Measurements from ENCODE around the gene CCDC192. TPM values are rescaled to one million over a fixed set of nuclear protein-coding genes. Genes with fewer than 3 reads are reported as not detected.
"Not testable (repeated sequence)": the region's sequence is repeated elsewhere in the genome, so short reads cannot be mapped to it uniquely, and the experiment has no call there.

The CCDC192 gene
- total RNA-seq, 2 donors from 2014 or later, result not detected

DNA sequence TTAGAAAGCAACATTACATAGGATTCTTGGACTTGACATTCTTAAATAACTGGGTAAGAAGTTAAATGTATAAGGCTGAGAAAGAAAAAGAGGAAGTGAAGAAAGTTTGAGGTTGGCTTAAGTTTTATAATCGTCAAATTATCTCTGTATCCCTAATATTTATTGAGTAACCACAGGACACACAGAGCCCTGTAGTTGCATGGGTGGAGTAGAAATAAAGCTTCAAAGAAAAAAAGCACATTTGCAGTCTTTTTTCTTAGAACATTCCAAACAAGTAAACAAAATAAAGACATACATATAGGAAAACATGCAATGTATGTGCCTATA, 137.0 kb downstream of the CCDC192 start:
- ATAC-seq (no peak), DNase-seq (ENCODE audit: low spot score in 2 of 2) (no peak)
- Mint-ChIP-seq H3K9me3 (no peaks in the 10 kb centered on the region), H3K36me3 (no peaks in the 10 kb centered on the region), H3K27ac (no peak overlapping the region)

DNA sequence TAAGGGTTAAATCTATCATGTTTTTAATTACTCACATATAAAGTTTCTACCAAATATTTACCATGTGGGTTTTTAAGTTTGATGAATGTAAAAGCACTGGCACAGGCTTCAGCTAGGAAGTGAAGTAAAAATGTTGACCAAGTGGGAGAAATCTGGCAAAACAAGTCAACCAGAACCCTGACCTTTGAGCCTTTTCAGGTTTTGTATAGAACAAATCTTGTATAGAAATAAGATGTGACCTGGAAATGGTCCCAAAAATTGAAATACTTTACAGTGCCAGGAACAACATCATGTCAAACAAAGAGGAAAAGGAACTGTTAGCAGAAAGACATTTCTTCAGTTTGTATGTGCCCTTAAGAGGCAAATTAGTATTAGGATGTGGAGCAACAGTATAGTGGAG, 137.6 kb downstream of the CCDC192 start:
- Mint-ChIP-seq H3K36me3 (no peaks in the 10 kb centered on the region), H3K27ac (no peak overlapping the region), H3K9me3 (no peaks in the 10 kb centered on the region)
- DNase-seq (ENCODE audit: low spot score in 2 of 2), result no peak
- no peak for ATAC-seq

DNA sequence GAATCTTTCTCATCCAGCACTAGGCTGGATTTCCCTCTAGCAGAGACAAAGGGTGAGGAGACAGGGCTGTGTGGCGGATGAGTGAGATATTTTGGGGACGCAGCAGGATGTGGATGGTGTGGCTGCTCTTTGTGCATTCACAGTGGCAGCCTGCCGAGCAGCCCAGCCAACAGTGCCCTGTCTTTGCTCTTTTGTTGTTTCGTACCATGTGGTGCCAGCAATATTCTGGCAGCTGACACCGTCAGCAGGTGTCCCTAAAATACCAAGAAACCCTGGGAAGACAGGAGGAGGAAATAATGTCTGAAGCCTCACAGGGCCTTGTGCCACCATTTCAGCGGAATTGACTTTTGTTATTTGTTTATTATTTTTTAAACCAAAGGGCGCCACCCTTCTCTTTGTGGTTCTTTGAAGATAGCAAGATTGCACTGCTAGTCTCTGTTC, 141.4 kb downstream of the CCDC192 start:
- Mint-ChIP-seq H3K9me3 (no peaks in the 10 kb centered on the region), H3K36me3 (no peaks in the 10 kb centered on the region), H3K27ac (no peak overlapping the region)
- ATAC-seq (no peak), DNase-seq (ENCODE audit: low spot score in 2 of 2) (no peak)

DNA sequence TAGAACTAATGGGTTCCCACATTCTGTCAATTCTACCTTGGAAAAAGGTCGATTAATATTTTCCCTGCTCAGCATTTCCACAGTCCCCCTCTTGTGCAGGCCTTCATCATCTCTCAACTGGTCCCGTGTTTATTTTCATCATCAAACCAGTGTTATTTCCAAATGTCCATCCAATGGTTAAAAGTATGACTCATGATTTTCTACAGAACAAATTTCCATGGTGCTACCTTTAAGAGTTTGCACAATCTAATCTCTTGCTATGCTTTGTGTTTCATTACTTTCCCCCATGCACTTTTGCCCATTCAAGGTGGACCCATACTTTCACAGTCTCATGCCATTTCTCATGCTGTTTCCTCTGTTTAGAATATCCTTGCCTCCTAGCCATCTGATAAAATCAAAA, 143.7 kb downstream of the CCDC192 start:
- Mint-ChIP-seq H3K9me3 (no peaks in the 10 kb centered on the region), H3K27ac (no peak overlapping the region), H3K36me3 (no peaks in the 10 kb centered on the region)
- DNase-seq (ENCODE audit: low spot score in 2 of 2) (no peak), ATAC-seq (no peak)

DNA sequence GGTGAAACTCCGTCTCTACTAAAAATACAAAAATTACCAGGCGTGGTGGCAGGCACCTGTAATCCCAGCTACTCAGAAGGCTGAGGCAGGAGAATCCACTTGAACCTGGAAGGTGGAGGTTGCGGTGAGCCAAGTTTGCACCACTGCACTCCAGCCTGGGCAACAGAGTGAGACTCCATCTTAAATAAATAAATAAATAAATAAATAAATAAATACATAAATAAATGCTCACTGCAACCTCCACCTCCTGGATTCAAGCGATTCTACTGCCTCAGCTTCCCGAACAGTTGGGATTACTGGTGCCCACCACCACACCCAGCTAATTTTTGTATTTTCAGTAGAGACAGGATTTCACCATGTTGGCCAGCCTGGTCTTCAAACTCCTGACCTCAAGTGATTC, 144.4 kb downstream of the CCDC192 start:
- not testable (repeated sequence) for DNase-seq (ENCODE audit: low spot score in 2 of 2); H3K36me3 Mint-ChIP-seq; ATAC-seq; H3K27ac Mint-ChIP-seq; H3K9me3 Mint-ChIP-seq

DNA sequence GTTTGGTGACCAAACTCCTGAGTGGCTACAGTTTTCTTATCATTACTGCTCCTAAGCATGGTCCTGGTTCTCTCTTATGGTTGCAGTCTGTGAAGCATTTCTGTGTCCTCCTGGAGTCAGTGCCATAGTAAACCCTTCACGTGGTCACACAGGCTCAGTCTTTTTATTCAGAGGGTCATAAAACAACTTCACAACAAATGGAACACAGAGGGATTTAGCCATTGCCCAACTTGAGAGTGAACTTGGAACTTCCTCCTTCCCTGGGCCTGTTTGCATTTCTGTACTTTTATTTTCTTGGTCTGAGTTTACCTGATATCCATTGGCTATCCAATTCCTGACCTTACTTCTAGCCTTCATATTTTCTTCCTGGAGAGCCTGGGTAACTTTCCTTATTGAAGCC, 144.9 kb downstream of the CCDC192 start:
- H3K36me3 Mint-ChIP-seq, result no peaks in the 10 kb centered on the region
- ATAC-seq (no peak), DNase-seq (ENCODE audit: low spot score in 2 of 2) (no peak)

DNA sequence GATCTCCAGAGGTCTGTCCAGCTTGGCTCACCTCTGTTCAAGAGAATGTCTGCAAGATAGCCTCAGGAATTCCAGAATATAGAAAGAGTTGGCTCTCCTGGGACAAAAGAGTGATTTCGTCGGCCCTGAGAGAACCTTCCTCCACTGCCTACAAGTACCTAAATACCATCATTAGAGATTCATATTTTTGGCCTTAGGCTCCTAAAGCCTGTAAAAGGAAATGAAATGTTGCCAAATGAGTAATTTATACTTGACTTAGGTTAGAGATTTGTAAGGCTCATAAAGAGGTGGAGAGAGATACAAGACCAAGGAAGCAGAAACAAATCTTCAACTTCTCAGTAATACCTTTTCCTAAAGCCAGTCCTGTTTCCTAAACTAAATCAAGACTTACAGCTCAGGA, 146.2 kb downstream of the CCDC192 start:
- Mint-ChIP-seq H3K9me3 (no peaks in the 10 kb centered on the region), H3K36me3 (no peaks in the 10 kb centered on the region), H3K27ac (no peak overlapping the region)
- ATAC-seq (no peak), DNase-seq (ENCODE audit: low spot score in 2 of 2) (no peak)

More for the DNA sequence above, 144.9 kb downstream of the CCDC192 start:
- no peak overlapping the region for H3K27ac Mint-ChIP-seq
- no peaks in the 10 kb centered on the region for H3K9me3 Mint-ChIP-seq

DNA sequence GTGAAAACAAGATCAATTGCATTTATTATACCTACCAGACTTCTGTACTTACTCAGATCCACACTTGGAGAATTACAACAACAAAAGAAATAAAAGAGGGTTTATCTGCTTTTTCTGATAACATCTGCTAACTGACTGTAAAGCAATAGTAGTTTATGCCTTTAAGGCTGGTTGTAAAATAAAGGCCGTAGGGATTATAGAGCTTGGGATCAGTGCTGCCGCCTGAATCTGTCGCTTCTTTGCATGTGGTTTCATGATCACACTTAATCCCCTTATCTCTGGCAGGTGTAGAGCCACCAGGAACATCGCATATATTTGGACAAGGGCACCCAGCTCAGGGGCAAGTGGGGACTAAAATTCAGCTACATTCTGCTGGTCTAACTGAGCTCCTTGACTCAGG, 146.7 kb downstream of the CCDC192 start:
- no peak for DNase-seq (ENCODE audit: low spot score in 2 of 2)
- no peak for ATAC-seq
- Mint-ChIP-seq H3K9me3 (no peaks in the 10 kb centered on the region), H3K27ac (no peak overlapping the region), H3K36me3 (no peaks in the 10 kb centered on the region)

DNA sequence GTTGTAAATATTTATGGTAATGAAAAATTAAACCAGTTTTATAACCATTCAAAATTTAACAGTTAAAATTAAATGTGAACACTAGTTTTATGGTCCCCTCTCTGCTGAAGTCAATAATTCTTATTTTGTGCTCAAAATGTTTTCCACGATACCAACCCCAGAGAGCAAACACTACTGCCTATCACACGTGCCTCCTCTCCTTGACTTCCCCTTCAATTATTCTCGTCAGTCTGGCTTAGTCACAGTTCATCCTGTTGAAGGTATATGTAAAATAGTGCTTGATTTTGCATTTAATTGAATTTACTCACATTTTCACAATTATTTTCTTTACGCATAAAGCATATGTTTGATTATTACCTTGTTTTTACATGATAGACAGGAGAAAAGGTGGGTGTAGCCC, 148.8 kb downstream of the CCDC192 start:
- ATAC-seq (no peak), DNase-seq (ENCODE audit: low spot score in 2 of 2) (no peak)
- Mint-ChIP-seq H3K9me3 (peaks cover 0 to 3% of the 10 kb centered on the region in 2 donors), H3K36me3 (no peaks in the 10 kb centered on the region), H3K27ac (no peak overlapping the region)

DNA sequence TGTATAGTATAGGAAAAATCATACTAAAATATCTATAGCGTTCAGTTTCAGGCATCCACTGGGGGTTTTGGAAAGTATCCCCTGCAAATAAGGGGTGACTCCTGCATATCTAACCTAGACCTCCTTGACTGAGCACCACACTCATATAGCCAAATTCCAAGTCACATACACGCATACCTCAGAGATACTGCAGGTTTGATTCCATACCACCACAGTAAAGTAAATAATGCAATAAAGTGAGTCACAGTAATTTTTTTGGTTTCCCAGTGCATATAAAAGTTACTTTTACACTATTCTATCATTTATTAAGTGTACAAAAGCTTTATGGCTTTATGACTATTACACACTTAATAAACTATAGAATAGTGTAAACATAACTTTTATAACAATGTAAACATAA, 151.3 kb downstream of the CCDC192 start:
- no peaks in the 10 kb centered on the region for H3K36me3 Mint-ChIP-seq
- DNase-seq (ENCODE audit: low spot score in 2 of 2), result no peak
- H3K27ac Mint-ChIP-seq, result no peak overlapping the region
- peaks cover 0 to 3% of the 10 kb centered on the region in 2 donors for H3K9me3 Mint-ChIP-seq
- ATAC-seq, result no peak

DNA sequence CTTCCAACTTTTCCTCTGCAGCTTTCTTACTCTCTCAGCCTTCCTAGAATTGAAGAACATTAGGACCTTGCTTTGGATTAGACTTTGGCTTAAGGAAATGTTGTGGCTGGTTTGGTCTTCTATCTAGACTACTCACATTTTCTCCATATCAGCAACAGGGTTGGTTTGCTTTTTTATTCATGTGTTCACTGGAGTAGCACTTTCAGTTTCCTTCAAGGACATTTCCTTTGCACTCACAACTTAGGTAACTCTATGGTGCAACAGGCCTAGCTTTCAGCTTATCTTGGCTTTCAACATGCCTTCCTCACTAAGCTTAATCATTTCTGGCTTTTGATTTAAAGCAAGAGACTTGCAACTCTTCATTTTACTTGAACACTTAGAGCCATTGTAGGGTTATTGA, 153.1 kb downstream of the CCDC192 start:
- Mint-ChIP-seq H3K36me3 (no peaks in the 10 kb centered on the region), H3K27ac (no peak overlapping the region), H3K9me3 (peaks cover 0 to 3% of the 10 kb centered on the region in 2 donors)
- peak in 1 of 2 donors; percentile 75 for ATAC-seq
- DNase-seq (ENCODE audit: low spot score in 2 of 2), result no peak

DNA sequence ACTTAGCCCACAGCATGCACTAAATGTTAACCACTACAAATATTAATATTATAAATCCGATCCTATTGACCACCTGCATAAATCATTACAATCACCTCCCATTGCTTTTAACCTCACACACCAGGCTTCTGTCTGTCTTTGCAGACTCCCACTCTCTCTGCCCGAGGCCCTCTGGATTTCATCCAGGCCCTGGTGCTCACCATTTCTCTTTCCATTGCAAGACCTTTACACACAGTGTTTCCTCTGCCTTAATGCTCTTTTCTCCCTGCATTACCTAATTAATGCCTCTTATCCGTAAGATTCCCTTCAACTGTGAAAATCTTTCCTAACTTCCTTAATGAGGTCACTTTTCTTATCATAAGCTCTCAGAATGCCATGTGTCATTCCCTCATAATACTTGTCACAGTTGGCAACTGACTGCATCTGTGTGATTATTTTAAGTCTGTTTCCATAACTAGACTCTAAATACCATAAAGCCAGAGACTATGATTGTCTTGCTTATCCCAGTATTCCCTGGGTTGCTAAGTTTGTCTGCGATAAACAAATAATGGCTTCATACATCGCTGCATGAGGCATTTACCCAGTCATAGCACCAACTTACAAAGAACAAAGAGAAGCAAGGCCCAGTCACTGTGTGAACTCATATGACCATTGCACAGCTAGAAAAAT, 155.1 kb downstream of the CCDC192 start:
- DNase-seq (ENCODE audit: low spot score in 2 of 2) (no peak), ATAC-seq (no peak)
- no peak overlapping the region for H3K27ac Mint-ChIP-seq
- peaks cover 0 to 3% of the 10 kb centered on the region in 2 donors for H3K9me3 Mint-ChIP-seq
- H3K36me3 Mint-ChIP-seq, result no peaks in the 10 kb centered on the region

DNA sequence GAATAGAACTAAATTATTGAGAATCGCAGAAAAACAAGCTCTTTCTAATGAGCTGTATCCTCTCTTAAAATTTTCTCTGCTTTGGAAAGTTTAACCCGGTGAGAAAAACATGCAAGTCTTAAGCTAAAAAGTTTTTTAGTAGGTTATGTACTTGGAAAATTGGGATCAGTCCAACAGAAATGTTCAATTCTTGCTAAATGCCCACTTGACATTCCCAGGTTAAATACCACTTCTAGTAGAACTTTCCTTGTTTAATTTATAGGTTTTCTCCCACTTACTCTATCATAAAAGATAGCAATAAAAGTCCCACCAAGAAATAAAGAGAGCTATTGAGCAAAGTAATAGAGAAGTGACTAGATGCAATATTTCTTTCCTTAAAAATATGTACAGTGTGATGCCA, 157.1 kb downstream of the CCDC192 start:
- H3K27ac Mint-ChIP-seq, result no peak overlapping the region
- H3K36me3 Mint-ChIP-seq, result no peaks in the 10 kb centered on the region
- H3K9me3 Mint-ChIP-seq, result peaks cover 0 to 2% of the 10 kb centered on the region in 2 donors
- ATAC-seq (no peak), DNase-seq (ENCODE audit: low spot score in 2 of 2) (no peak)

DNA sequence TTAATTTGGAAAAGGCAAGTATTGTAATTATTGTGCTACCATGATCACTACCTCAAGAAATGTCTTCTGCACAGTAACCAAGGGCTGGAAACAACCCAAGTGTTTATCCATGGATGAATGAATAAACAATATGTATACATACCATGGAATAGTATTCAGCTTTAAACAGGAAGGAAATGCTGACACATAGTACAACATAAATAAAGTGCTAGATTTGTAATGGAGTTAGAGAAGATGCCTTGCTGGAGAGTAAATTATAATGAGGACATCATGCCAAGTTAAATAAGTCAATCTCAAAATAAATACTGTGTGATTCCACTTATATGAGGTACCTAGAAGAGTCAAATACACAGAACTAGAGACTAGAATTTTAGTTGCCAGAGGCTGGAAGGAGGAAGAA, 160.0 kb downstream of the CCDC192 start:
- DNase-seq (ENCODE audit: low spot score in 2 of 2) (no peak), ATAC-seq (no peak)
- no peak overlapping the region for H3K27ac Mint-ChIP-seq
- H3K36me3 Mint-ChIP-seq, result no peaks in the 10 kb centered on the region
- H3K9me3 Mint-ChIP-seq, result no peaks in the 10 kb centered on the region

DNA sequence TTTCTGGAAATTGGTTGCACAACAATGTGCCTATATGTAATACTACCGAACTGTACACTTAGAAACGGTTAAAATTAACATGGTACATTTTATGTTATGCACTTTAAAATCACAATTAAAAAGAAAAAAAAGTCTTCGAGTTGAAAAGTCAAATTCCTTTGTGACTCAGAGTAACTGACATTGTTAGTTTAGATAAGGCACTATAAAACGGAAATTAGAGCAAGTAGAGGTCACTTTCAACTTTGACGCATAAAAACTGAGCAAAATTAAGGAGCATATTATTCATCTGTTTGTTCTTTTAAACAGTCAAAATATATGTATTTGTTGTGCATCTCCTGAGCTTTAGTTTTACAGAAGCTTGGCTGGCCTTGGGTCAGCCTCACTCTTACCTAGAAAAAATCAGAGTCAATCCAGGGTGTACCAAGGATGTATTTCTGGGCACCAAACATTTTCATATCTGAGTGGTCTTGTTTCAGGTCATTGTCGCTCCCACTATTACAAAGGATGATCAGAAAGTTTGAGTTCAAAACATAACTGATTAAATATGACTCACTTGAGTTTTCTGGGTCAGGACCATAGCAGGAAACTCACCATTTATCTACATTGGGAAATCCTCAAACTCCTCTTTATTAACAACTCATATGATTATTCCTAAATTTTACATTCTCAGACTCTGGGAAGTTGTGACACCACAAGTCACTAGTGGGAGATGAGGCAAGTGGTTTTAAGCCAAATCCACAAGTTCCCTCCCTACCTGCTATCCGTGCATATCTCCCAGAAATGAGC, 160.6 kb downstream of the CCDC192 start:
- no peaks in the 10 kb centered on the region for H3K36me3 Mint-ChIP-seq

DNA sequence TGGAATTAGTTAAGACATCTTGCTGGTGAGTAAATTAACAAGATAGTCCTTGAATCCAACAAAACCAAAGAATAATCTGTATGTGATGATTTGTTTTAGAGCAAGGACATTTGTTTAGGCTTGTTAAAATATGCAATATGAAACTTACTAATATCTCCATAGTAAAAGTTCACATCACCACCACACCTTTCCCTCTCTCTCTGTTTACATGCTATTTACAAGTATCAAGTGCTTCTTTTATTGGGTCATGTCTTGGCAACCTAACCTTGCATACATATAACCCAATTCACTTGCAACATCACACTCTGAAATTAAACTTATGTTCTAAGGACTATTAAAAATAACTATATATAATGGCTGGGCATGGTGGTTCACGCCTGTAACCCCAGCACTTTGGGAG, 161.3 kb downstream of the CCDC192 start:
- Mint-ChIP-seq H3K9me3 (no peaks in the 10 kb centered on the region), H3K27ac (no peak overlapping the region), H3K36me3 (no peaks in the 10 kb centered on the region)
- no peak for ATAC-seq
- DNase-seq (ENCODE audit: low spot score in 2 of 2), result no peak

More for the DNA sequence above, 160.6 kb downstream of the CCDC192 start:
- Mint-ChIP-seq H3K9me3 (no peaks in the 10 kb centered on the region), H3K27ac (no peak overlapping the region)
- no peak for ATAC-seq
- no peak for DNase-seq (ENCODE audit: low spot score in 2 of 2)

DNA sequence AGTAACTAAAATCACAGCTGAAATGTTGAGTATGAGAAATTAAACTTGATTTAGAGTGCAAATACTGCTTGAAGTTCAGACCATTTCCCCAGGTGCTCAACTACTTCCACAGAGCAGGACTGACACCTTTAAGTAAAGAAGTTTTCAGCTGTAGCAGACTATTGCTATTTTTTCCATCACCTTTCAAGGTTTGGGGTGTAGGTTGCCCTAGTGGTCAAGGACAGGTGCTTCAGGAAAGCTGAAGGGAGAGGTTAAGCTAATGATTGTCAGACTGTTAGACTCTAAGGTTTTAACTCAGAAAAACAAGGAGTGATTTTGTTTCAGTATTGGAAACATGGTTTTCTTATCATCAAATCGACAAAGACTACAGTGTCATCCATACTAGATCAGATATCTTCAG, 162.1 kb downstream of the CCDC192 start:
- Mint-ChIP-seq H3K27ac (no peak overlapping the region), H3K9me3 (no peaks in the 10 kb centered on the region), H3K36me3 (no peaks in the 10 kb centered on the region)
- no peak for DNase-seq (ENCODE audit: low spot score in 2 of 2)
- ATAC-seq, result no peak

Measured in activated naive CD4-positive, alpha-beta T cell treated with anti-CD3 and anti-CD28 coated beads, Interleukin-2, amount 50 U/mL, for 72 hours (primary cell).